Nucleus accumbens (tissue), 56 donors: ENCODE data around the gene MICU2.
"Not testable (repeated sequence)": the region's sequence is repeated elsewhere in the genome, so short reads cannot be mapped to it uniquely, and the experiment has no call there.

ENCODE experiments used
- DNase-seq, 56 donors: peaks; one replicate each; lab custom pipeline; 2025; lab: John Stamatoyannopoulos, UW

The MICU2 gene

DNA sequence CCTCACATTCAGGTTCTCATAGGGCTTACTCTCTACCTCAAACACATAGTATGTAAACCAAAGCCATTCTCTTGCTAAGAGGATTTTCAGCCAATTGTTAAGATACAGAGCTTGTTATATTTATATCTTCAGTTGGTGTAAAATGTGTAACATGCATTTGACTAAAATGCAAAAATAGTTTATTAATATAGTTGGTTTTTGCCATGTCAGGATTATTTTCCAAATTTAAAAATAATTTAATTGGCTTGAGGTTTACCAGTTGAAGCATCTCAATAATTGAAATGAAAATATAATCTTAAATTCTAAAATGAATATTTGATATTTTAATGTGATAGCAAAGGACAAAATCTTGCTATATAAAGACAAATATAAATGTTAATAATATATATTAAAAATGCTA lies 7.2 kb downstream of the MICU2 start:
- DNase-seq: no peak

DNA sequence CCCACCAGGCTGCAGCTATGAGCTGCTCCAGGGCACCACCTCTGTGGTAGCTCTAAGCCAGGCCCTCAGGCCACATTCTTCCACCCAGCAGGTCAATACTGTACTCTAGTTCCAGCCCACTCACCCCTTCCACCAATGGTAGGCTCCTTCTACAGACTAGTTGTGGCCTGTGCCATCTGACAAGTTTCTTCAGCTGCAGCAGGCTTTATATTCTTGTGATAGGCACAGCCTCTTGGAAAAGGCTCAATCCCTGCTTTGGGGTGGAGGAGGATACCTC lies 8.5 kb downstream of the MICU2 start:
- no peak for DNase-seq

DNA sequence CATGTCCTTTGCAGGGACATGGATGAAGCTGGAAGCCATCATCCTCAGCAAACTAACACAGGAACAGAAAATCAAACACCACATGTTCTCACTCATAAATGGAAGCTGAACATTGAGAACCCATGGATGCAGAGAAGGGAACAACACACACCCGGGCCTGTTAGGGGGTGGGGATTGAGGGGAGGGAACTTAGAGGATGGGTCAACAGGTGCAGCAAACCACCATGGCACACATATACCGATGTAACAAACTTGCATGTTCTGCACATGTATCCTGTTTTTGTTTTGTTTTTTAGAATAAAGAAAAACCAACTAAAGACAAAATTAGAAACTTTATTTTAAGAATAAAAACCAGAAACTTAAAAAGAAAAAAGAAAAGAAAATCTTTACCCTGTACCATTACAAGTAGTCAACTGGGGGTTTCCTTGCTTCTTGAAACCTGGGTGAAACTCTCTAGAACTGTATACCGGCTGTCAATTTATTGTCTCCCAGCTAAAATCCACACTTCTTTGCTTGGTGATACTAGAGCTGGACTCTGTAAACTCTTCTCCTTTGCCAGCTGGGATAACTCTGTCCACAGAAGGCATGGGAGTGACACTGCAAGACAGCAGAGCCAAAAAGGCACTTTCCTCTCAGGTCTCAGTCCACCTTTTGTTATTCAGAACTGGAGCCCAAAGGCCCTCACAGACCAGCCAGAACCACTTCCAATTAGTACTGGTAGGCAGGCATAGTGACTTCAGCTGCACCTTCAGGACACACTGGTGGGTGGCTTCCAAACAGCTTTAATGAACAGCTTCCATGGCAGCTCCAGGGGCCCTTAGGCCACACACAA lies 9.0 kb downstream of the MICU2 start:
- DNase-seq: no peak

DNA sequence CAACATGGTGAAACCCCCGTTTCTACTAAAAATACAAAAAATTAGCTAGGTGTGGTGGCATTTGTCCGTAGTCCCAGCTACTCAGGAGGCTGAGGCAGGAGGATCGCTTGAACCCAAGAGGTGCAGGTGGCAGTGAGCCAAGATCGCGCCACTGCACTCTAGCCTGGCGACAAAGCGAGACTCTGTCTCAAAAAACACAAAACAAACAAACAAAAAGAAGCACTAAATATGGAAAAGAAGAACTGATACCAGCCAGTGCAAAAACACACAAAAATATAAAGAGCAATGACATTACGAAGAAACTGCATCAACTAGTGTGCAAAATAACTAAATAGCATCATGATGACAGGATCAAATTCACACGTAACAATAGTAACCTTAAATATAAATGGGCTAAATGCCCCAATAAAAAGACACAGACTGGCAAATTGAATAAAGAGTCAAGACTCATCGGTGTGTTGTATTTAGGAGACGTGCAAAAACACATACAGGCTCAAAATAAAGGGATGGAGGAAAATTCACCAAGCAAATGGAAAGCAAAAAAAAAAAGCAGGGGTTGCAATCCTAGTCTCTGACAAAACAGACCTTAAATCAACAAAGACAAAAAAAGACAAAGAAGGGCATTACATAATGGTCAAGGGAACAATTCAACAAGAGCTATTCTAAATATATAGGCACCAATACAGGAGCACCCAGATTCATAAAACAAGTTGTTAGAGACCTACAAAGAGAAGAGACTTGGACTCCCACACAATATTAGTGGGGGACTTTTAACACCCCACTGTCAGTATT lies 13.1 kb downstream of the MICU2 start:
- DNase-seq: not testable (repeated sequence)

DNA sequence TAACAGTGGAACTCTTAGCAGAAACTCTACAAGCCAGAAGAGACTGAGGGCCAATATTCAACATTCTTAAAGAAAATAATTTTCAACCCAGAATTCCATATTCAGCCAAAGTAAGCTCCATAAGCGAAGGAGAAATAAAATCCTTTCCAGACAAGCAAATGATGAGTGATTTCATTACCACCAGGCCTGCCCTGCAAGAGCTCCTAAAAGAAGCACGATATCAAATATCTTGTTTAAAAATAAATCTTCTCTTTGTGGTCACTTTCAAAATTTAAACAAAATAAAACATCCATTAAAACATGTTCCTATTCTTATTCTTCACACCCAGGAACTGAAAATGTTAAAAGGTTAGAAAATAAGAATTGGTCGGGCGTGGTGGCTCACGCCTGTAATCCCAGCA lies 13.7 kb downstream of the MICU2 start:
- no peak for DNase-seq

DNA sequence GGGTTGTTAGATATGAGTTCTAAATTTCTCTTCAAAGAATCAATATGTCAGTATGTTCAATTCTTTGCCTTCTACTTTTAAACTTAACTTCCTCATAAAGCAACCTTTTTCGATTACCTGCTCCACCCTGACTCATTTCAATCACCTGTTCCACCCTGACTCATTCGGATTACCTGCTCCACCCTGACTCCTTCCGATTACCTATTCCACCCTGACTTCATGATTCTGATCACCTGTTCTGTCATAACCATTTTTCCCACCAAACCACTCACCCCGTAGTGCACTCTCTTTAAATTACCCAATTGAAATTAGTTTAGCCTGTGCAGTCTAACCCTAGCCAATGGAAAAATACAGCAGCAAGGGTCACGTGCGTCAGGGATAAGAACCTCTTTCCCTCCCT lies 14.5 kb downstream of the MICU2 start:
- not testable (repeated sequence) for DNase-seq

DNA sequence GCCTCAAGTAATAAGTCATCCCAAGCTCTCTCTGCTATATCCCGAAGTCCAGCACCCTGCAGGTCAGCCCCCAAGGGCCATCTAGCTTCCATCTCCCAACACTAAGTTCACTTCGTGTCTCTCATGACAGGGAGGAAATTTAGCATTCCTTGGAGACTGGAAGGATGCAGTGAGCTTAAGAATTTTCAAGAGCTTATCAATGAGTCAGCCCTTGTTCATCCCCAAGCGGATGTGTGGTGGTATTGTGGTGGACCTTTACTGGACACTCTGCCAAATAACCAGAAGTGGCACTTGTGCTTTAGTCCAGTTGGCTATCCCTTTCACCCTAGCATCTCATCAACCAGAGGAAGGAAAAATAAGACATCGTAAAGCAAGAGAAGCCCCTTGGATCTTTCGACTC lies 15.6 kb downstream of the MICU2 start:
- DNase-seq: not testable (repeated sequence)

DNA sequence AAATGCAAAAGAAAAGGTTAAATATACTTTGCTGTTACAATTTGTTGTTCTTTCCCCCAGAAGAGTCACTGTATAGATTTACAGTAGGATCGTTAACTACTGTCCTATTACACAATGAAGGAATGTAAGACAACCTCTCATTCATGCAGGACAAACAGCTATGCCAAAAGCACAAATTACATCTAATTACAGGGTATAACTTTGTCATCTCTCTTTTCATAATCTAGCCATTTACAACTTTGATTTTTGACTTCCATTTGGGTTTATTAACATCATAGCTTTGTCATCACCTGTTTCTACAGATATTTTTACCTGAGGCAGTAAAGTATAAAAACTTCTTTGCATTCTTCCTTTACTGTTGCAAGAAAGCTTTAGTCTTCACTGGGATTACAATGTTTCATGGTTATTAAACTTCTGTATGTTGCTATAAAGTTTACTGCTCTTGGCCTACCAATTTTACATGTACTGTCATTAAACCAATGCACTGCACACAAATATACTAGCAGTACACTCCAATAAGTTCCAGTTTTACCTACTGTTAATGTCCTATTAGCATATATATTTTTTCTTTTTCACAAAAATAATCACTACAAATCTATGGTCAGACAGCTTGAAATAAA lies 18.9 kb downstream of the MICU2 start:
- no peak for DNase-seq

DNA sequence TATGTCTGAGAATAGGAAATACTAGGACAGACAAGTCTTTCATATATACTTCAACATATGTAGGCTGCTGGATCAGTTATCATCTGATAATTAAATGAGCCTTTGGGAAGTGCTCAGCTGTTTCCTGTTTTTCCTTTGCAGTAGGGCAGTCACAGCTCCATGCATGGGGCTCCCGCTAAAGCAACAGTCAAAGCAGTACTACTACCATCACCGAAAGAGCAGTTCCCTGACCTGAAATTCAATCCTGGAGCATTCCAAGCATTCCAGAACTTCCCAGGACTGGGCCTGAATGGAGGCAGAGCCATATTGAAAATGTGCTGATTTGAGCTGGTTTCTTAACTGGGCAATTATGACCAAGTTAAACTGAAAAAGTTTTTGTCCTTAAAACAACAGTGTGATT lies 20.5 kb downstream of the MICU2 start:
- DNase-seq: no peak

DNA sequence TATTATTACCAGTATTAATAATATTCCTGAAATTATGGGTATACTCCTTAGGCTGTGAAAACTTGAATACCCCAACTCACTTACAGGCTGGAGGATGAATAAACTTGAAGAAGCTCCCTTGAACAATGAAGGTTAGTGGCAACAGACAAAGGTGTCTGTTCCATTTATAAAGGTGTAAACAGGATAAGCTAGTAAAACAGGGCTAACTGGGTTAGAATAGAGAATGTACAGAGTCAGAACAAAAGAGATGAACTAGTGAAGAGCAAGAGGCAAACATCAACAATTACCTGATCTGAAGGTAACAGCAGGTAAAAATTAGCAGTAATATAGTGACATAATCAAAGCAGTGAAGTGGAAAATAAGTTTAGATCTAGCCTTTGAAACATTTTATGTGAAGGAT lies 23.2 kb downstream of the MICU2 start:
- no peak for DNase-seq

DNA sequence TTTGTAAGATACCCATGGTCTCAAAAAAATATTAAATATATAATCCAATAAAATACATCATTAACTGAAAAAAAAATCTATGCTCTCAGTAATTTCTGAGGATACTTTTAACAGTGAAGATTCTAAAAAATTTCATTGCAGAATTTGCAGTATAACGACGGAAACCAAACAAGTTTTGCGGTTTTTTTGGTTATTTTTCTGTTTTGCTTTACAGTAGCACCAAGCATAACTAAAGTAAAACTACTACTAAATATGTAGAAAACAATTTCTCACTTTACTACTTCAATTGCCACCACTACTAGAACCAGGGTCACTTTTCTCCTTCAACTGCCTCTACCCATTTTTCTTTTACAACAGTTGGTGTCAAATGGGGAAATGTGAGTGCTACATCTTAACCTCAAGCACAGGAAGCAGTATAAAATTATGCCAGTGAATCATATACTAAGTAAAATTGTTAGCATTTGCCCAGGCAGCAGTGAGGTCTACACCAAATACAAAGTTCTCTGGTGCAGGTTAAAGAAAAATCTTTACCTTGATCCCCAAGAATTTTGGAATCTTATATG lies 24.1 kb downstream of the MICU2 start:
- no peak for DNase-seq

DNA sequence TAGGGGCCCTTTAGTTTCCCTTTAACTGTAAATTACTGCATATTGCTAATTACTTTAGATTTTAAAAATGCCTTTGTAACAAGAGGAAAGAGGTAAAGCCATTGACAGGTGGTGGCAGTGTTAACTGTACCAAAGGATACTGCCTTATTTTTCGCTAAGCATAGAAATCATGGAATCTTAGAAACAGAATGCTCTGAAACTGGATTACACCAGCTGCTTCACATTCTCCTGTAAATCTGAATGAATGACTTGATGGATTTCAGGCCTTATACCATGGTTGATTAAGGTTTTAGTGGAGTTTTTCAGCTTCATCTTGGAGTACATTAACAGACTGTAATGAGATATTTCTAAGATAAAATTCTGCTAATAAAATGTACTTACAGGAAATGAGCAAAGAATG lies 25.2 kb downstream of the MICU2 start:
- no peak for DNase-seq

DNA sequence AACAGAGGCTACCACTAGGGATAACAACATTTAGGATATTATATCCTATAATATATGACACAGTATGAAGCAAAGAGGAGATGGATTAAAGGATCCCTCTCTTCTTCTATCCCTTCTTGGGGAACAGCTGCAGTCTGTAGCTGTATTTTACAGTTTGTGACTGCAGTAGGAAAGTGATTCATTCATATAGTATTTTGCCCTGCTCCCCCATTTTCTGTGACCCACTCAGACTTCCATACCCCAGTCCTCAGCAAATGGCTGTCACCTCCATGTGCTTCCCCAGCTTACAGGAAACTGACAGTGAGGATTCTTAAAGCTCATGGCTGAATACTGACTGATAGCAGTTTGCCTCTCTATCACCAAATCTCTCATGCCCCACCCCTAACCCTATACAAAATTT lies 27.5 kb downstream of the MICU2 start:
- DNase-seq: no peak

DNA sequence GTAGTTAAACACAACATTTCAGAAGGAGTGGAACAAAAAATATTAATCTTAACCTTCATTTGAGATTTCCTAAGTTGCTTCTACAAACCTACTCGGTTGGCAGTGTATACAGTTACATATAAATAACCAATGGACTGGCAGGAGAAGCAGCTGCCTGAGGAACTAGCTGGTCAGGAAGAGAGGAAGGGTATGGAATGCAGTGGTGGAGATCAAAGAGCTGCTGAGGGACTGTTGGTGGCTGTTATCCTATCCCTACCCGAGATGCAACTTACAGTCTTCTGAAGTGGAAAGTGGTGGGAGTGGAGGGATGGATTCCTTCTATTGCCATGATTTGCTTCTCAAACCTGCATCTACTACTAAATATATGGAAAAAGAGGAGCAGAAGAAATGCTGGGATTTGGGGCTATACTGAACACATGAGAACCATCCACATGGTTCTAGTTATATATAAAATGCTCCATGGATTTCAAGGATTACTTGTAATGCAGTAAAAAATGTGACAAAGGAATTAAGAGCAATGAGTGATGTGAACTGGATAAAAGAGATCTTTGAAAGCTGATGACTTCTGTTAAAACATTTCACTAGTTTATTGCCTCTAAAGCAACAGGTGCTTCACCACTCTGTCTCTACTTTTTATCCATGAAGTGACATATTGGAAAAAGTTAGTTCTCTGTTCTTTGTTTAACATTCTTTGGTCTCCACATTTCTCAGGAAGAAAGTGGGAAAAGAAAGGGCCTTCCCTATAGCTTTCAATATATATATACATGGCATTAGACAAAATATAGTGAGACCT lies 29.9 kb downstream of the MICU2 start:
- DNase-seq: no peak

DNA sequence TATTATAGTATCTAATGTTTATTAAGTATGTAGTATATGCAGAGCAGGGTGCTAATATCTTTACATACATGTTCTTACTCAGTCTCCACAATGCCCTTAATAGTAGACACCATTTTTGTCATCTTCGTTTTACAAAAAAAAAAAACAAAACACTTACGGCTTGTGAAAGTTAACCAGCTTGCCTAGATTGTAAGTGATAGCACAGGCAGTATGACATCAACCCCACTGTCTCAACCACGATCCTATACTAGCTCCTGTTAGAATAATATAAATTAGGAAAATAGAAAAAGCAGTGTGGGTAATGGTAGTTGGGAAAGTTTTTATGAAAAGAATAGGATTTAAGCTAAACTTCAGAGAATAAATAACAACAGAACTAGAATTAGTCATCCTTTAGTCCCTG lies 34.3 kb downstream of the MICU2 start:
- no peak for DNase-seq

DNA sequence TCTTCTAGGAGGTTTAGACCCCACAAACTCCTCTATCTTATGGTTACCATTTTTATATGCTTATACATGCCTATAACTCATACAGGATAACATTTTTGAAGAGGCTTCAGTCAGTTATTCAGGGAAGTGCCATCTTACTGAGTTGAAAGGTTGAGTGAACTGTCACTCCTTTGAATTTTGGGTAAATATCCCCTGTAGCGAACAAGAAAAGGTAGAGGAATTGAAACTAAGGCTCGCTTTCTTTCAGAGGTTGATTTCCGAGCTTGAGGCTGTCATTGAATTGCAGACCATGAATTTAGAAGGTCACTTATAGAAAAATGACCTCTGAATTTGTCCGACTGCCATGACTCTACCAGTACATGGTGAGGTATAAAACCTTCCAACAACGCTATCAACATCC lies 35.1 kb downstream of the MICU2 start:
- DNase-seq: no peak

DNA sequence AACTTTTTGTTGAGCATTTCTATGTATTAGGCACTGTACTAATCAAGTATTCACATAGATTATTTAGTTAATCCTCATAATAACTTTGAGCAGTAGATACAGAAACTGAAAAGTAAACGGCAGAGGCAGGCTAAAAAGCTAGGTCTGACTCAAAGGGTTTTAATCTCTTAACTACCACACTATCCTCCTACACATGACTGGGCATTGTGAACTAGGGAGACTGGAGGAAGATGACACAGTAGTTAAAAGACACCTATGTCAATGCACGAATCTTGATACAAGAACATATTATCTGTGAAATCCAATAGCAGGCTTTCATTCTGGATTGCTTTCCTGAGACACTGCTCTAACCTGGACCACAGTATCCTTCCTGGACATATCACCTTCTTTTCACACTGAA lies 36.3 kb downstream of the MICU2 start:
- no peak for DNase-seq

DNA sequence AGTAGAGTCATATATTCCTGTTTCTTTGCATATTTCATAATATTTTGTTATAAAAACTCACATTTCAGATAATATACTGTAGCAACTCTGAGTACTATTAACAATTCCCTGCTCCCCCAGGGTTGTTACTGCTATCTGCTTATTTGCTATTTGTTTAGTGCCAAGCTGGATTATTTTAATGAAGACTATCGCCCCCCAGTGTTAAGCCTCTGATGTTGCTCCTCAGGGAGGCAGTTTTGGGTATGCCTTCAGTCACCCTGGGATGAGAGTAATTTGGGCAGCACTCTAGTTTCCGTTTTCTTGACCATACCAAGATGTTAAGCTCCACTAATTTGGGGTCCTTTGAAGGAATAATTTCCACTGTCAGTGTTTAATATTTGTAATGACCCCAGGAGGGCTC lies 46.0 kb downstream of the MICU2 start:
- no peak for DNase-seq

DNA sequence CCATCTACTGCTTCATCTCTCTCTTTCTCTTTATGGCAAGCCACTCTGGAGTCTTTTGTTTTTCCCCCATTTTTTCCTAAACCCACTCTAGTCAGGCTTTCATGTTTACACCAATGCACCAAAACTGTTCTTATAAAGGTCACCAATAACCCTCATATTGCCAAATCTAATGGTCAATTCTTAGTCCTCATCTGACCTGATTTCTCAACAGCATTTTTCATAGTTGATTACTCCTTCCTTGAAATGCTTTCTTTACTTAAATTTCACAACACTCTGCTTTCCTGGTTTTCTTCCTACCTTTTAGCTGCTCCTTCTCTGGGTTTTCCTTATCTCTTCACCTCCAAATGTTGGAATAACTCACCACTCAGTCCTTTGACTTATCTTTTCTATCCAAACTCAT lies 47.9 kb downstream of the MICU2 start:
- DNase-seq: no peak

DNA sequence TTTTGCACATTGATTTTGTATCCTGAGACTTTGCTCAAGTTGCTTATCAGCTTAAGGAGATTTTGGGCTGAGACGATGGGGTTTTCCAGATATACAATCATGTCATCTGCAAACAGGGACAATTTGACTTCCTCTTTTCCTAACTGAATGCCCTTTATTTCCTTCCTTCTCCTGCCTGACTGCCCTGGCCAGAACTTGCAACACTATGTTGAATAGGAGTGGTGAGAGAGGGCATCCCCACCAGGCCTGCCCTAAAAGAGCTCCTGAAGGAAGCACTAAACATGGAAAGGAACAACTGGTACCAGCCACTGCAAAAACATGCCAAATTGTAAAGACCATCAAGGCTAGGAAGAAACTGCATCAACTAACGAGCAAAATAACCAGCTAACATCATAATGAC lies 50.7 kb downstream of the MICU2 start:
- DNase-seq: not testable (repeated sequence)

DNA sequence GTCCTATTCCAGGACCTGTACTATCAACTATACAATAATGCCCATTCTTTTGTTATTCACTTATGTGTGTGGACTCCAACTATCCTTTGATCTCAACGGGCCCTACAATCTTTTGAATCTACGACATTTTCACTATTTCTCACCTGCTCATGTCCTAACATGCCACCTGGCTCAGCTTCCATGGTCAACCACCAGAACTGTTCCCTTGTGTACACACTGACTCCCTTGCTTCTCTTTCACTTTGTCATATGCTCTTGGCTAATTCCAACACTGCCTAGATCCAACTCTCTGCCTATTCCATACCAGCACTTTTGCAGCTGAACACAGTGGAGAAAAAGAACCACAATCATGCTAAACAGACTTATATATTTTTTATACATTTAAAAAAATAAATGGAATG lies 53.1 kb downstream of the MICU2 start:
- DNase-seq: no peak
